GM21737 (cell line): ENCODE results near the gene PRR15.

ENCODE experiments used
- ATAC-seq: cut with Tn5 transposase; IDR thresholded peaks from one replicate; pipeline ENCODE4 v1.9.1; 2021; ENCODE audit warnings: mild to moderate bottlenecking, moderate library complexity; ENCODE audit not compliant: unreplicated experiment

Gene PRR15

DNA sequence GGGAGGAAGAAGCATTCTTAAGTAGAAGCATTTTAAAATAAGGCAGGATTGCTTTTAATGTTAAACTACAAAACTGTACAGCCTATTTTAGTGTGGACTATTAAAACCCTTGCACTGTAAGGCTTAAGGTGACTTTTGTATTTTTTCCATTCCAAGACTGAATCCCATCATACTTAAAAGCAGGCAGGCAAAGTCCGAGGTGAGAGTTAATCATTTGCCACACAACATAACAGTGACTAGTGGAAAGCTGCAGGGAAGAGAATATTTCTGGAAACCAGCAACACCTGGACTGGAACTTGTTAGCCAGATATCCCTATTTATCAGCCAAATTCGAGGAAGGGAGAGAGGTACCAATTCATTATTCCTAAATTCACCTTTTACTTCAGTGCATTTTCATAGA lies 3.5 kb downstream of the PRR15 start:
- ATAC-seq: no peak

DNA sequence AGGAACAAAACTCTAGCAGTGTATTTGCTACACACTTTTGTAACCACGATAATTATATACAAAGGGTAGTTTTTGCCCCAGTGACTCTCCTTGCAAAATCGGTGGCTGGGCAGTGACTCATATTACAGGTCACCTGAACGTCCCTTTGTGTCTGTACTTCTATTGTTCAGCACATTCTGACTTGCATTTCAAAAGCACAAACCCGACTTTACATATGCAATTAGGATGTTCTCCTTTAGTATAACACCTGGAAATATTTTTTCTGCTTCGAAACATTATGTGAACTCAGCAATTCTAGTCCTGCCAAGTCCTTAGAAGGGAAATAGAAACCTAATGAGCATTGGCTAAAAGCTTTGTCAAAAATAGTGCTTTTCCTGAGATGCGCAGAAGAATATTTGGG lies 6.0 kb downstream of the PRR15 start:
- no peak for ATAC-seq

DNA sequence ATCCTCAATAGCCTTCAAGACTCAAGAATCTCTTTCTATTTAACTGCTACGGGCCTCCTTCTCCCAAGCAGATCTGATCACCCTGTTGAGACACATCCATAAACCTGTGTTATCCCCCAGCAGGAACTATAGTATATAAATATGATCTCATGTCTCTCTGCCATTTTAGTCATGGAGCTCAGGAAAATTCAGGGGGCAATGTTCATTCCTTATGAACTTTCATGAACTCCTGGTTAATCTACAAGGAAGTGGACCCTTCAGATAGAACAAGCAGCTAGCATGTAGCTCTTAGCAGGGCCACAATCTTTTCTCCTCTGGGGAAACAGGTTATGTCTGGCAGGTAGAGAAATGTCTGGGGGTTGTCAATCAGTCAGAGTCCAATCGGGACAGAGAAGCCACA lies 8.9 kb downstream of the PRR15 start:
- no peak for ATAC-seq

DNA sequence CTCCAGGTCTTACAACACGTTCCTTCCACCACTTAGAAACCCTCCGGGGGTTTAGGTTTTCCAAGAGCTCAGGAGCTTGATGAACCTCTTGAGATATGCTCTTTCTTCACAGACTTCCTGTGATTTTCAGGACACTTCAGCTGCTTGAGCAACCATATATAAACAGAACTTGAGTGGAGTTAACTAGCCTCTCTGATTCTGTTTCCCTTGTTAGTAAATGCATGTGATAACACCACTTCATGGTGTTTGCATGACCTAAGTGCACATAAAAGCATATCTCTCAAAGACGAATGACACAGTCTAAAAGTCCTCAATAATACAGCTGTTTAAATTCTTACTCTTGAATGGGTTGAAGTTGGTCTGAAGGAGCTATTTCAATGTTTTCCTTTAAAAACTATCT lies 9.9 kb downstream of the PRR15 start:
- no peak for ATAC-seq

DNA sequence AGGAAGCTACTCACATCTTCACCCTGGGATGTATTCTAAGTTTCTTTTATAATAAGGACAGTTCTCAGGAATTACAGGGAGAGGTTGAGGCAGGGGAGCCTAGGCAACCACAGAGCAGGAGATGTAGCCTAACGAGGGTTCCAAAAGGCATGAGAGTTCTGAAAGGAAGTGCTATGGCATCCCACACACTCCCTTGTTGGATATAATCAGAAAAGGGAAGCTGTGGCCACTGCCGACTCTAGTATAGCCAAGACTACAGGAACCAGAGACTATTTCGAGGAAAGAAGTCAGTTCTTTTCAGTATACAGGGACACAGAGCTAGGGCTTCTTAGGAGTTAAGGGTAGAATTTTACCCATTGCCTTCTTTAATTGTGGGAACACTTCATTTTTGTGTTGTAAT lies 11.0 kb downstream of the PRR15 start:
- ATAC-seq: no peak

DNA sequence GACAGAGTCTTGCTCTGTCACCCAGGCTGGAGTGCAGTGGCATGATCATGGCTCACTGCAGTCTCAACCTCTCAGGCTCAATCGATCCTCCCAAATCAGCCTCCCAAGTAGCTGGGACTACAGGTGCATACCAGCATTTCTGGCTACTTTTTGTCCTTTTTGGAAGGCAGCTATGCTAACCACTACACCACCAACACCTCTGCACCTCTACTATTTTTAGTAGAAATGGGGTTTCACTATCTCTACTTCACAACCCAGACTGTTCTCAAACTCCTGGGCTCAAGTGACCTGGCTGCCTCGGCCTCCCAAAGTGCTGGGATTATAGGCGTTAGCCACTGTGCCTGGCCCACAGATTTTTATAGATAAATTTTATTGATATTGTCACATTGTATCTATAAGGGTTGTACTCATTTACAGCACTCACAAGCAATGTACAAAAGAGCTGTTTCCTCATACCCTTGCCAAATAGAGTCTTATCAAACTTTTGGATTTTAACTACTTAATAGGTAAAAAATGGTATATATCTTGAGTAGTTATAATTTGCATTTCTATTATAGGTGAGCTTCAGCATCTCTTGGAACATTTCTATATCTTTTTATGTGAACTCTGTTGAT lies 23.7 kb downstream of the PRR15 start:
- no peak for ATAC-seq

DNA sequence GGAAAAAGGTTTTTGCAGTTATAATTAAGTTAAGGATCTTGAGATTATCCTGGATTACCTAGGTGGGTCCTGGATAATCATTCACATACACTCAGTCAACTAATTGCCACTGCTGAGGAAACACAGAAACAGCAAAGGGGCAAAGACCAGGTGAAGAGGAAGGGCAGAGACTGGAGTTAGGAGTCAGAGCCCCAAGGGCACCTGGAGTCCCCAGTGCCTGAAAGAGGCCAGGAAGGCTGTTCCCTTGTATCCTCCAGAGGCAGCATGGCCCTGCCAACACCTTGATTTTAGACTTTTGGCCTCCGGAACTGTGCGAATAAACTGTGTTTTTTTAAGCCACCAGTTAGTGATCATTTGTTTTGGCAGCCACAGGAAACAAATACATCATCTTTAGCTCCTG lies 24.6 kb downstream of the PRR15 start:
- no peak for ATAC-seq

DNA sequence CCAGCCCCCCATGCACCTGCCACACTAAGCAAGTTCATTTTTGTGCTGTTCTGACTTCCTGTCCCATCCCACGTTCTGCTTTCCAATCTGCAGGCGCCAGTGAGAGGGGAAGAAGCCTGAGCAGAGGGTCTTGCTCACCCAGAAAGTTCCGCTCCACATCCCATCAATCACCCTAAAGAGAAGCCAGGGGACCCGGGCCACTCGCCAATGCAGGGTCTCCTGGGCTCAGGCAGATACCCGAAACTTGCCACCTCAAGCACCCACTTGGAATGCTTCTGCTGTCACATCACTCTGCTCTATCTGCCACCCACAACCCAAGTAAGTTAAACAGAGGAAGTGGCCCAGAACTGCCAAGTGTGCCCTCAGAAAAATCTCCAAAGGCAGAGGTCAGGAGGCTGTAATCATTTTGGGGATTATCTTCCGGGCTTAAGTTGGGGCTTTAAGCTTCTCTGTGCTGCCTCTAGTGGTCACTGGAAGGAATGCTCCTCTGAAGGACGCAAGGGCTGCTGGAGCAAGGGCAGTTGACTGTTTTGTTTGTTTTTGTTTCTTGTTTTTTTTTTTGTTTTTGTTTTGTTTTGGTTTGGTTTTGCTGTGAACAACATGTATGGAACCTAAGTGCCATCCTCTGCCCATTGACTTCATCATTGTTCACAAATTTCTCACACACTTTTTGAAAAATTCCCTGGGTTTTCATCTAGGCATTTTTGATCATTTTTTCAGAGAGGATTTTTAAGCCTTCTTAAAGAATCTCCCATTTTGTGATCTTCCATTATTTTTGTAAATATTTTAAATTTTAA lies 25.5 kb downstream of the PRR15 start:
- ATAC-seq: no peak

DNA sequence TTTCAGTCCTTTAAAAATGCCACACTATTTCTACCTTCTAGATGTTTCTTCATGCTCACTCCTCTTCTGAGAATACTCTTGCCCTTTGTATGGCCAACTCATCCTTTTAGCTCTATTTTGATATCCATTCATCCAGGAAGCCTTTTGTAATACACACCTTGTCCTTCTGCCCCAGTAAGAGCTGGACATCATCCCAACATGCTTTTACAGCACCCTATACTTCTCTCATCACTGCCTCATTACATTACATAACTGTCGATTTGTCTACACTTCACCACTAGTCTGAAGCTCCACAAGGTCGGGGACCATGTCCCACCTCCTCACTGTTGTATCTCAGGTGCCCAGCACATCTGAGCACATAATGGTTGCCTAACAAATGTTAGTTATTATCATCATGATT lies 29.2 kb downstream of the PRR15 start:
- no peak for ATAC-seq

DNA sequence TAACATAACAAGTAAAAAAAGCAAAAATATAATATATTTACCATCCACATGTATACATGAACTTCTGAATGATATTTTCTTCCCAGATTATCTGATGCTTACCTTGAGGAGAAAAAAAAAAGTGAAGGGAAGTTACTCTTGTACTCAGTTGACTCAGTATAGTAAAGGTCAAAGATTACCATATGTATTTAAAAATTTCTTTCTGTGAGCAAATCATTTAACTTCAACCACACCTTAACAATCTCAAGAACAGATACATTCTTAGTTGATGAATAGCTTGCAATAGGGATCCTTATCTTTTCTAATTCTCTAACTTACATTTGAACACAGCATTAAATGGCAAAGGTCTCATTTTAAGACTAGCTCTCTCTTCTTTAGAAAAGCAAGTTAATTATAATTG lies 29.8 kb downstream of the PRR15 start:
- ATAC-seq: no peak

DNA sequence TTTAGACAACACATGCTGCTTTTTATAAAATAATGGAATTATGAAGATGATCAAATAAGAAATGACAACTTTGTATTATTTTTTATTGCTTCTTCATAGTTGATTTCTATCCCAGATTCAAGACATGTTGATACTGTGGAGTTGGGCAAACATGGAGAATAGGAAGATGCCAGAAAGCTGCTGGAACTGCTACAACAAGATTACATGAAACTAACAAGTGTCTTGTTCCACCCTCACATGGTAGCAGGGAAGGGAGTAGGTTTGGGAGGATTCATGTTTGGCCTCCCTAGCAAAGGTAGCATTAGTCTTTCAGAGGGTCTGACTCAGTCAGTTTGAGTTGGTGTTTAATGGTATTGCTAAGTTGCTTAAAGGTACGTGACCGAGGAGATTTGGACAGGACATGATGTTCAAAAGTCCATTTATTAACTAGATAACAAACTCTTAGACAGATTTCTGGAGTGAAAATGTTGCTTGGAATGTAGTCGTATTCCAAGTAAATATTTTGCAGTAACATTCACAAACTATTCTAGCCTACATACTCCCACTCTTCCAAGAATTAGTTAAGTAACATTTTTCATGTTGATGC lies 33.1 kb downstream of the PRR15 start:
- ATAC-seq: no peak

DNA sequence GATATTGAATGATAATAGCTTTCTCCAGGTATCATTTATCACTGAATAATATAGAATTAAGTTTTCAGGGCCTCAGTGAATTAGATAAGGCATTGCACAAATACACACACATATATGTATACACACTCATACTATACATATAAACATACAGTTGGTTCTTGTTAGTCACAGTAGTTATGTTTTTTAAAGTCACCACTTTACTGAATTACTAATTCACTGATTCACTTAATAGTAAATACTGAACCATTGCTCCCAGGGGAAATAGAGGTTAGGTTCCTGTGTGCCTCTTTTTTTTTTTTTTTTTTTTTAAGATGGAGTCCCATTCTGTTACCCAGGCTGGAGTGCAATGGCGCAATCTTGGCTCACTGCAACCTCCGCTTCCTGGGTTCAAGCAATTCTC lies 33.6 kb downstream of the PRR15 start:
- ATAC-seq: no peak

DNA sequence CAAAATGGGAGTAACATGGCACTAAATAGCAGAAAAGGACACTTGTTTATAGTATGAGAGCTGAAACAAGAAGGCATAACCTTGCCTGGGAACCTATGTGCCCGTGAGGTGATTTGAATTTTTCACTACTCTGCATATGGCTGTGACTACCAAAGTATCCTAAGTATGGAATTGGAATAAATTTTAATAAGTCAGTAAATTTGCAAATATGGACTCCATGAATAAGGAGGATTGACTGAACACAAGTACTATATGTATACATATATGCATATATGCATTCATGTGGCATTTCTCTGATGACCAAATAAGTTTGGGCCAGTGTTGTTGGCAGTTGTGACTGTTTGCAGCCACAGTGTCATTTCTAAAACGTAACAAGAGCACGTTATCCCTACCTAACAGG lies 34.5 kb downstream of the PRR15 start:
- ATAC-seq: no peak

DNA sequence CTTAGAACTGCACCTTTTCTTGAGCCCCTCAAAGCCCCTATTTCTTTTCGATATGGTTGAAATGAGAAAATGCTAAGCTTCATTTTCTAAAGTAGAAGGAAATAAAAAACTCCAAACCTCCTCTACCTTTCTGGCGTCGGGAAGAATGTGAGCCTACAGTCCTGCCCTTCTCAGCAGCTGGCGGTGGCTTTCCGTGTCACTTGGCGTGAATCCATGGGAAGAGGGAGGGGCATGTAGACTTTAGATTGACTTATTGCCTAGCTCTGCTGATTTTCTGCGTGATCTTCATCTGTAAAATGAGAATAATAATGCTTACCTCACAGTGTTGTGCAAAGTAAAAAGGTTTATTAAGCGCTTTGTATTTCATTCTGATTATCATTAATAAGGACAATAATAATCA lies 35.0 kb downstream of the PRR15 start:
- no peak for ATAC-seq

DNA sequence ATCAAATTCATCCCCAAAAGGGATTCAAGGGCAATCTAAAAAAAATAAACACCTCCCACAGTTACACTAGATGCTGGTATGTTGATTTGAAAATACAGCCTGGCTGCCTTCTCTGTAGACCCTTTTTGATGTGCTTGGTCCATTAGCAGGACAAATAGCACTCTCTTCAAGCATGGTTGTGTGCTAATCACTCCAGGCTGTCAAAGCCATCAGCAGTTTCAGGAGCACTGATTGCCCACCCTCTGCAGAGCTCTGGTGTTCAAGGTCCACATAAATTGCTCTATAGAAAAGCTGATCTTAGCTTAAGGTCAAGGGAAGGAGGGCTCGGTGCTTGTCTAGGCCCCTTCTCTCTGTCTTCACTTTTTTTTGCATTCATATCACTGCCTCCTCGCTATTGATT lies 35.4 kb downstream of the PRR15 start:
- no peak for ATAC-seq

DNA sequence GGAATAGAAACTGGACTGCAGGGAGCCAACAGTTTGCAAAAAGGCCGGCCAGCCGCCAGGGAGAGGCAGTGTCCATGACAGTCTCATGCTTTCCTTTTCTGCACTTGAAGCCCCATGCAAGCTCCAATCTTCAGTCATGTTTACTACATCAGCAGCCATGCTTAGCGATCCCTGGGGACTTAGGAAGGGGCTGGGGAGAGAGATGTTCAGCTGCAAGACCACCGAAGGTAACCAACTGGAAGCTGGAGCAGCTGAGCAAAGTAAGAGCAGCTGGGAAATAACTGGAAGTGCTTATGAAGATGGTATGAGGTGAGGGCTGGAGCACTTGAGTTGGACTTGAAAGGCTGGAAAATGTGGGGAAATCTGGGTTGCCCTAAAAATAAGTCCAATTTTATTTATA lies 37.0 kb downstream of the PRR15 start:
- ATAC-seq: no peak

DNA sequence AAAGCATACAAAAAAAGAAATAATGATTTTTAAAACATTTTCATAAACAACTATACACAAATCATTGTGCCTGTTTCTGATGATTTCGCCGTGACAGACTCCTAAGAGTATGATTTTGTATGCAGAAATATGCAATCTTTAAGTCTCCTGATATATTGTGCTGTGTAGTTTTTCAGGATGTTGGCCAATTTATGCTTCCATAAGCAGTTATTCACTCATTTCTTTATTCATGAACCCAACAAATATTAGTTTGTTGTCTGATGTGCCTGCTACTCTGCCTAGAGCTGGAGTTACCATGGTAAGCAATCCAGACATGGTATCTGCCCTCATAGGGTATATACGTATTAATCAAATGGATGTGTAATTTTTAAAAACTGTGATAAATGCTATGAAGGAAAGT lies 40.4 kb downstream of the PRR15 start:
- ATAC-seq: no peak

DNA sequence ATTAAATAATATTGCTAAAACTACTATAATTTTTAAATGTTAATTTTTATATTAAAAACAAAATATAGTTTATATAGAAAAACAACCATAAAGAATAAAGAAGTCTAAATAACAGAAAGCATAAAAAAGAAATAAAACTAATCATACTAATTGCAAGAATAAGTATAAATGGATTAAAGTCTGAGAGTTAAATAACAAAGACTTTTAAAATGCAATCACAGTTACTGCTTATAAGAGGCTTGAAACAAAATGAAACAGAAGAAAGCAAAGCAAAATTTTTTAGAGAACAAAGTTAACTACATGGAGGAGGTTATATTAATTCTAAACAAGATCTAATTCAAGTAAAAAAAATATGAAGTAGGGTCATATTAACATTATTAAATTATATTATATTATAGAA lies 41.1 kb downstream of the PRR15 start:
- no peak for ATAC-seq

DNA sequence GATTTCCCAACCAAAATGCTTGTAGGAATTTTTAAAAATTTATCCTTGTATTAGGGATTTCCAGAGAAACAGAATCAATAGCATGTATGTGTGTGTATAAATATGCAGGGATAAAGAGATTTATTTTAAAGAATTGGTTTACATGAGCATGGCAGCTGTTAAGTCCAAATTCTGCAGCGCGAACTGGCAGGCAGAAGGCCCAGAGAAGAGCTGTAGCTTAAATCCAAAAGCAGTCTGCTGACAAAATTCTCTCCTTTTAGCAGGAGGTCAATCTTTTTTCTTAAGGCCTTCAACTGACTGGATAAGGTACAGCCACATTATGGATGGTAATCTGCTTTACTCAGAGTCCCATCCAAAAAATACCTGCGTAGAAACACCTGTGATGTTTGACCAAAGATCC lies 42.0 kb downstream of the PRR15 start:
- ATAC-seq: no peak

DNA sequence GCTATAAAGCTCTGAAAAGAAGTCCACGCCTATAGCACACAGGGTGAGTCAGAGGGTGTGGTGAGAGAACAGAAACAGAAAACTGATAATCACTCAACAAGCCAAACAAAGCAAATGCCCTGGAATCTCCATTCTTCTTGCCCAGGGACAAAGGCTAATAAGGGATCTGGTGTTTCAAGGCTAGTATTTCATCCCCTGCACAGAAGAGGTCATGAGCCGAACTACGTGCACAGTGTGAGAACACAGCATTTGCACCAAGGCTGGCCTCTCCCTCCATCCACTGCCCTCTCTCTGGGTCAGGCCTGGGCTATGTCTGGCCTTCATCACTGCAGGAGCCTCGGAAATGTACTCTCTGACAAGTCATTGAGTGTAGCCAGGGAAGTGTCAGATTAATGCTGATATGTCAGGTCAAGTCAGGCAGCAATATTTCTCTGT lies 42.7 kb downstream of the PRR15 start:
- ATAC-seq: no peak

DNA sequence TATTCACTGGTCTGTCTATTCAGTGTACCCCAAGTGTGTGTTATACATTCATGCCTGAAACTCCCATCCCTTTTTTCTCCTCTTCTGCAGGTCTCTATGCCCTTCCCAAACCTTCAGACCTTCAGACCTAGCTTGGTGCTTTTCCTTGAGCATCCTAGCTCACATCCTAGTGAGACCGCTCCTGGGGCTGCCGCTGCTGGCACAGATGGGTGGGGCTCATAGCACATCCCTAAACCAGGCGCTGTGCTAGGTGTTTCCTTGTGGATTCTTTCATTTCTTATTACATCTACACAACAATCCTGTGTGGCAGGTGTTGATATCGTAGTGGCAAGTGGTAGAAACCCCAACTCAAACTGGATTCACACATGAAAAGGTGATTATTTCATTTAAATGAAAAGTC lies 43.2 kb downstream of the PRR15 start:
- ATAC-seq: no peak

DNA sequence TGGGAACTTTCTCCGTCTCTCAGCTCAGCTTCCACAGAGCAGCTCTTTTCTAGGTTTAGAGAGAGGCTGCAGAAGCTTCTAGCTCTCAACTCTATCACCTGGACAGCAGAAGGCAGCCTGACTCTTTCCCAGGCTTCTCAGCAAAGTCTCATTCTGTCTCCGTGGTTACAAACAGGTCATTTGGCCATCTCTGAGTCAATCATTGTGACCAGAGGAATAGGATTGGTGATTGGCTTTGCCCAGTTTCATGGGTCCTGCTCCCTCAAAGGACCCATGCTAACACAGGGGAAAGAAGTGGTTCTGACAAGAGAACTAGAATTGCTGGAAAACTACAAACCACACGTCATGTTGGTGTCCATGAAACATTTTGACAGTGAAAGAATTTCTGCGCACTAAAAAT lies 43.6 kb downstream of the PRR15 start:
- no peak for ATAC-seq

DNA sequence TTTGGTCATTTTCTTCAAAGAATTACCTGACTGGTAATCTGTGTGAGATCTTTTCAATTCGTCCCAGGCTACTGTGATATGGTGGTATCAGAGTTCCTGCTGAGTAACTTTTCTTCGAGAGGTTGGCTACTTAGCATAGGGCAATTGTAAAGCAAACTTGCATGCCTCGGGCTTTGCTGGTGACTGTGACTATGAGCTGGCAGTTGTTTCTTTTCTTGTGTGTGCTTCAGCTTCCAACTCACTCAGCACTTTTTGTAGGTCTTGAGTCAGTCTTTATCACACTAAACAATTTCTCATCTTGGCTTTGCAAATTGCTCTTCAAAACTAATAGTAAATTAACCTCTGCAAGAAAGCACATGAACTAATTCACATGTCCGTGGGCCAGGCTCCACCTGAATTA lies 44.3 kb downstream of the PRR15 start:
- ATAC-seq: no peak
